ENCODE data around the gene UCN2. TPM values are rescaled to one million over a fixed set of nuclear protein-coding genes. Genes with fewer than 3 reads are reported as not detected.

Gene UCN2
- total RNA-seq, 1 donor from 2014 or later: 0.89 TPM

DNA sequence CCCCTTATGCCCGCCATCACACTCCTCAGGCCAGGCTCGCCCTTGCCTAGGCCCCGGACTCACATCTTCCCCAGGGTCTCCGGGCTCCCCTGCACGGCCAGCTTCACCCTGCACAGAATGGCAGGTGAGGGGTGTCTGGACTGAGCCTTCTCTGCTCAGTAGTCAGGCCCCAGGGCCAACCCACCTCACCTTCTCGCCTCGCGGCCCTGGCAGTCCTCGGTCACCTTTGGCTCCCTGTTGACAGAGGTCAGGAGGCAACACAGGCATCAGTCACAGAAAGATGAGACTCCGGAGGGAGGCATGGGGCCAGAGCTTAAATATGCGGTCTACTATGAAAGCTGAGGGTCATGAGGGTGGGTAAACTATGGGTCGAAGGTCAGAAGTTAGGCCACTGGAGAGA, 8.4 kb upstream of the UCN2 start:
- H3K9me3 Mint-ChIP-seq (ENCODE audit: unreplicated experiment): no peaks in the 10 kb centered on the region
- no peak for TF ChIP-seq CTCF (IDR thresholded peaks at IDR 0.05)
- H3K4me3 Mint-ChIP-seq (ENCODE audit: unreplicated experiment): no peak overlapping the region
- H3K4me1 Mint-ChIP-seq (ENCODE audit: unreplicated experiment): peaks cover 3% of the 10 kb centered on the region
- no peak for DNase-seq (ENCODE audit: extremely low spot score, unreplicated experiment)
- H3K27ac Mint-ChIP-seq (ENCODE audit: unreplicated experiment): no peak overlapping the region
- peaks cover 4% of the 10 kb centered on the region for H3K36me3 Mint-ChIP-seq (ENCODE audit: unreplicated experiment)
- H3K27me3 Mint-ChIP-seq (ENCODE audit: unreplicated experiment): no peaks in the 10 kb centered on the region

GRCh38 chr3:48569808-48570450, 6.3 kb upstream of the UCN2 start:
- DNase-seq (ENCODE audit: extremely low spot score, unreplicated experiment): no peak
- H3K9me3 Mint-ChIP-seq (ENCODE audit: unreplicated experiment): no peaks in the 10 kb centered on the region
- no peak overlapping the region for H3K27ac Mint-ChIP-seq (ENCODE audit: unreplicated experiment)
- peaks cover 1% of the 10 kb centered on the region for H3K36me3 Mint-ChIP-seq (ENCODE audit: unreplicated experiment)
- H3K4me1 Mint-ChIP-seq (ENCODE audit: unreplicated experiment): peaks cover 16% of the 10 kb centered on the region
- H3K4me3 Mint-ChIP-seq (ENCODE audit: unreplicated experiment): no peak overlapping the region
- no peak for TF ChIP-seq CTCF (IDR thresholded peaks at IDR 0.05)
- H3K27me3 Mint-ChIP-seq (ENCODE audit: unreplicated experiment): no peaks in the 10 kb centered on the region

DNA sequence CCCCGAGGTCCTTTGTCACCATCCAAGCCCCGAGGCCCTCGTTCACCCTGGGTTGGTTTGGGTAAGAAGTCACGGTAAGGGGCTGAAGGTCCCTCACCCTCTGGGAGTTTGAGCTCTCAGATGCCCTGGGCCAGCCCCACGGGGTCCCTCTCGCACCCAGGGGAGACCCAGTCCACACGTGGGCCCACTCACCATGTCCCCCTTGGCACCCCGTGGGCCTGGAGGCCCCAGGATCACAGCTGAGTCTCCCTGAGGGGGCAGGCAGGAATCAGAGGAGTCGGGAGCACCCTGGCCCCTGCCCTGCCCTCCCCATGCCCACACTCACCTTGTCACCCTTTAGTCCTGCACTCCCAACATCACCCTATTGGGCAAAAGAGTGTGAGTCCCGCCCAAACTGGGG, 5.8 kb upstream of the UCN2 start:
- peaks cover 1% of the 10 kb centered on the region for H3K36me3 Mint-ChIP-seq (ENCODE audit: unreplicated experiment)
- DNase-seq (ENCODE audit: extremely low spot score, unreplicated experiment): no peak
- peaks cover 20% of the 10 kb centered on the region for H3K4me1 Mint-ChIP-seq (ENCODE audit: unreplicated experiment)
- H3K27ac Mint-ChIP-seq (ENCODE audit: unreplicated experiment): no peak overlapping the region
- H3K4me3 Mint-ChIP-seq (ENCODE audit: unreplicated experiment): no peak overlapping the region
- no peak for TF ChIP-seq CTCF (IDR thresholded peaks at IDR 0.05)
- H3K9me3 Mint-ChIP-seq (ENCODE audit: unreplicated experiment): no peaks in the 10 kb centered on the region
- H3K27me3 Mint-ChIP-seq (ENCODE audit: unreplicated experiment): no peaks in the 10 kb centered on the region

GRCh38 chr3:48568476-48568875, 4.9 kb upstream of the UCN2 start:
- Mint-ChIP-seq H3K9me3 (ENCODE audit: unreplicated experiment) (no peaks in the 10 kb centered on the region), H3K27ac (ENCODE audit: unreplicated experiment) (no peak overlapping the region)
- no peak for DNase-seq (ENCODE audit: extremely low spot score, unreplicated experiment)

DNA sequence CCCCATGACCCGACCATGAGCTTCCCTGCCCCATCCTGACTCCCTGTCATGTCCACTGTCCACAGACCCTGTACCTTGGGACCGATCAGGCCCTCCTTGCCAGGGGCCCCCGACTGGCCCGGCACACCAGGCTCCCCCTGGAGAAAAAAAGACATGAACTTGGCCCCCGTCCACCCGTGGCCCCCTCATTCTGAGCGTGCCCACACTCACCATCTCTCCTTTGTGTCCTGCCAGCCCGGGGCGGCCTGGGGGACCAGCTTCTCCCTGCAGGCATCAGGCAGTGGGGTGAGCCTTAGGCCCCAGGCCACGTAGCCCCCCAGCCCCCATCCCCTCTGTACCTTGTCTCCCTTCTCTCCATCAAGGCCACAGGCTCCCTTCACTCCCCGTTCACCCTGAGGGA, 3.9 kb upstream of the UCN2 start:
- no peak for TF ChIP-seq CTCF (IDR thresholded peaks at IDR 0.05)
- Mint-ChIP-seq H3K4me1 (ENCODE audit: unreplicated experiment) (peaks cover 39% of the 10 kb centered on the region), H3K9me3 (ENCODE audit: unreplicated experiment) (no peaks in the 10 kb centered on the region), H3K27ac (ENCODE audit: unreplicated experiment) (peak overlapping the region; percentile 6), H3K4me3 (ENCODE audit: unreplicated experiment) (no peak overlapping the region), H3K27me3 (ENCODE audit: unreplicated experiment) (no peaks in the 10 kb centered on the region), H3K36me3 (ENCODE audit: unreplicated experiment) (peaks cover 1% of the 10 kb centered on the region)
- no peak for DNase-seq (ENCODE audit: extremely low spot score, unreplicated experiment)

More at GRCh38 chr3:48568476-48568875, 4.9 kb upstream of the UCN2 start:
- H3K4me1 Mint-ChIP-seq (ENCODE audit: unreplicated experiment): peaks cover 30% of the 10 kb centered on the region
- peaks cover 1% of the 10 kb centered on the region for H3K36me3 Mint-ChIP-seq (ENCODE audit: unreplicated experiment)
- no peak for TF ChIP-seq CTCF (IDR thresholded peaks at IDR 0.05)
- no peaks in the 10 kb centered on the region for H3K27me3 Mint-ChIP-seq (ENCODE audit: unreplicated experiment)
- no peak overlapping the region for H3K4me3 Mint-ChIP-seq (ENCODE audit: unreplicated experiment)
